Measurements from ENCODE around the gene IL23R.

Gene IL23R

DNA sequence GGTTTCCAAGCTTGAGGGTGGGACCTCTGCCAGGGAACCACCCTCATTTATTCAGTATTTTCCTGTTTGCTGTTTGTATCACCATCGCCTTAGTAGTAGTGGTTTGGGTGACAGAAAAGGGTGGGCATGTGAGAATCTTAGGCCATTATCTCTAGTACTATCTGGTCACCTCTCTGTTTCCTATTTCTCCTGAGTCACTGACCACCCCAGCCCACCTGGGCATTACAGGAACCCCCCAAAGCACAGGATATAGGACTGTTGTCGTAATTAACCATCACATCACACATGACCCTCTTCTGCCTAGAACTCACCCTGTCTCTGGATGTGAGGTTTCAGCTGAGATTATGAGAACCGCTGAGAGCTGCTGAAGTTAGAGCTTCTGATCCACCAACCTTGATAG is 60.4 kb downstream of the IL23R start:
- H3K4me2 ChIP-seq: no peak overlapping the region
- H4K20me1 ChIP-seq (ENCODE audit: insufficient read depth): no peaks in the 10 kb centered on the region
- H3K36me3 ChIP-seq (ENCODE audit: insufficient read depth): no peaks in the 10 kb centered on the region
- no peaks in the 10 kb centered on the region for H3K79me2 ChIP-seq (ENCODE audit: insufficient read depth, low read depth)
- no peak overlapping the region for H3K9ac ChIP-seq
- H3K4me3 ChIP-seq (IDR thresholded peaks at IDR 0.05; ENCODE audit: insufficient read depth, low read depth, low read length): no peak overlapping the region
- no peak overlapping the region for H2AFZ ChIP-seq (ENCODE audit: low read depth)
- TF ChIP-seq CTCF (conservative IDR thresholded peaks at IDR 0.05; ENCODE audit: low read depth, low read length): no peak
- H3K27me3 ChIP-seq (ENCODE audit: insufficient read depth, low read depth): no peaks in the 10 kb centered on the region
- H3K27ac ChIP-seq: no peak overlapping the region
- H3K4me1 ChIP-seq (ENCODE audit: low read depth, poor library complexity, severe bottlenecking): no peaks in the 10 kb centered on the region

- H3K4me1 ChIP-seq (ENCODE audit: low read depth, poor library complexity, severe bottlenecking): no peaks in the 10 kb centered on the region
- no peak overlapping the region for H3K4me3 ChIP-seq (IDR thresholded peaks at IDR 0.05; ENCODE audit: insufficient read depth, low read depth, low read length)
- no peak overlapping the region for H3K9ac ChIP-seq
- no peak overlapping the region for H3K4me2 ChIP-seq
- H3K79me2 ChIP-seq (ENCODE audit: insufficient read depth, low read depth): no peaks in the 10 kb centered on the region
- H3K36me3 ChIP-seq (ENCODE audit: insufficient read depth): no peaks in the 10 kb centered on the region
- H4K20me1 ChIP-seq (ENCODE audit: insufficient read depth): no peaks in the 10 kb centered on the region
- no peaks in the 10 kb centered on the region for H3K27me3 ChIP-seq (ENCODE audit: insufficient read depth, low read depth)
- H2AFZ ChIP-seq (ENCODE audit: low read depth): no peak overlapping the region
- TF ChIP-seq CTCF (conservative IDR thresholded peaks at IDR 0.05; ENCODE audit: low read depth, low read length): no peak
- H3K27ac ChIP-seq: no peak overlapping the region
Measured at GRCh38 chr1:67227196-67227595, 60.9 kb downstream of the IL23R start.

DNA sequence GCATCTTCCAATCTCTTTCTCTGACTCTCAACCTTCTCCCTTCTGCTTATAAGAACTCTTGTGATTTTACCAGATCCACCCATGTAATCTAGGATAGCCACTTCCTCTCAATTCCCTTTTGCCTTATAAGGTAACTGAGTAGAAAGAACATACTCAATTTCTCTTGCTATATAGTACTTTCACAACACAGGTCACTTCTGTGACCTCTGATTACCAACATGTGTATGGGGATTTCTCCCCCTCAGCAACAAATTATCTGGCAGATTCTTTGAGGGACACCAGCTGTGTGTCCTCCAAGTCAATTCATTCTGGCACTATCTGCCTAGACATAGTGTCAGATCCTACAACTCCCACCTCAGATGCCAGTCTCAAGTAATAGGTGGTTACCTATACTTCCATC is 62.5 kb downstream of the IL23R start:
- Histone ChIP-seq H3K9ac (no peak overlapping the region), H3K79me2 (ENCODE audit: insufficient read depth, low read depth) (no peaks in the 10 kb centered on the region), H3K36me3 (ENCODE audit: insufficient read depth) (no peaks in the 10 kb centered on the region), H3K4me1 (ENCODE audit: low read depth, poor library complexity, severe bottlenecking) (no peaks in the 10 kb centered on the region), H2AFZ (ENCODE audit: low read depth) (no peak overlapping the region), H4K20me1 (ENCODE audit: insufficient read depth) (no peaks in the 10 kb centered on the region), H3K4me3 (IDR thresholded peaks at IDR 0.05; ENCODE audit: insufficient read depth, low read depth, low read length) (no peak overlapping the region), H3K27ac (no peak overlapping the region), H3K4me2 (no peak overlapping the region), H3K27me3 (ENCODE audit: insufficient read depth, low read depth) (no peaks in the 10 kb centered on the region)
- TF ChIP-seq CTCF (conservative IDR thresholded peaks at IDR 0.05; ENCODE audit: low read depth, low read length): no peak

DNA sequence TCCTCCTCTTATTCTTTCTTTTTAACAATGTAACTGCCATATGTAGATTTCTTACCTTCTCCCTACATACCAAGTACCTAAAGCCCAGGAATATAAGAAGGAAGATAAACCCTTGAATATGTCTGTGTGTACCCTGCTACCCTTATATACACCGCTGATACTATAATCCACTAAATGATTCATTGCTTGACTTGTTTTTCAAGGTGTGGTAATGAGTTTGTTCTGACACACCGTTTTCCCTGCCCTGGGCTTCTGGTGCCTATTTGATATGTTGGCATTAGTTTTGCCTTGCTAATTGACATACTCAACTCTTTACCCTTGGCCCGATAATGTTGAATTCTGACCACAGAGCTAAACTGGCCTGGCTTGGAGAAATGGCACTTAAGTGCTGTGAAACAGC is 64.3 kb downstream of the IL23R start:
- Histone ChIP-seq H2AFZ (ENCODE audit: low read depth) (no peak overlapping the region), H3K4me1 (ENCODE audit: low read depth, poor library complexity, severe bottlenecking) (no peaks in the 10 kb centered on the region), H3K27me3 (ENCODE audit: insufficient read depth, low read depth) (no peaks in the 10 kb centered on the region), H3K9ac (no peak overlapping the region), H3K27ac (no peak overlapping the region), H3K4me2 (no peak overlapping the region), H4K20me1 (ENCODE audit: insufficient read depth) (no peaks in the 10 kb centered on the region), H3K4me3 (IDR thresholded peaks at IDR 0.05; ENCODE audit: insufficient read depth, low read depth, low read length) (no peak overlapping the region), H3K36me3 (ENCODE audit: insufficient read depth) (no peaks in the 10 kb centered on the region), H3K79me2 (ENCODE audit: insufficient read depth, low read depth) (no peaks in the 10 kb centered on the region)
- TF ChIP-seq CTCF (conservative IDR thresholded peaks at IDR 0.05; ENCODE audit: low read depth, low read length): no peak

DNA sequence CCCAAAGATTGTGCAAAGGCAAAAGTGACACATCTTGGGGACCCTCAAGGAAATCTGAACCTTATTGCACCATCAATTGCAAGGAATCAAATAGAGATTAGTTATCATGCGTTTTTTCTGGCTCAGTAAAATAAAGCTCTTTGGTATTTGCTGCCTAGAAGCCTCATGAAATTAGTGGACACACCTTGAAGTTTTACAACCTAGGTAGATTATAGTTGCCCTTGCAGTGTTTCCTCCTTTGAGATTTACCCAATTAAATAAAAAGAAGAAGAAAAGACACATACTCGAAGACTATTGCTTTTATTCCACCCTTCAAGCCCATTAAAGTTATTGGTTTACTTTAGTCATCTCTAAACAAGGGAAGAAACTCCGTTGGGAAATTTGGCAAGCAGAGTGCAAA is 70.0 kb downstream of the IL23R start:
- Histone ChIP-seq H3K4me1 (ENCODE audit: low read depth, poor library complexity, severe bottlenecking) (no peaks in the 10 kb centered on the region), H2AFZ (ENCODE audit: low read depth) (no peak overlapping the region), H4K20me1 (ENCODE audit: insufficient read depth) (no peaks in the 10 kb centered on the region), H3K79me2 (ENCODE audit: insufficient read depth, low read depth) (no peaks in the 10 kb centered on the region), H3K4me2 (no peak overlapping the region), H3K36me3 (ENCODE audit: insufficient read depth) (no peaks in the 10 kb centered on the region), H3K27me3 (ENCODE audit: insufficient read depth, low read depth) (no peaks in the 10 kb centered on the region), H3K27ac (no peak overlapping the region), H3K4me3 (IDR thresholded peaks at IDR 0.05; ENCODE audit: insufficient read depth, low read depth, low read length) (no peak overlapping the region), H3K9ac (no peak overlapping the region)
- TF ChIP-seq CTCF (conservative IDR thresholded peaks at IDR 0.05; ENCODE audit: low read depth, low read length): no peak

Data from KMS-11 (cell line).